HepG2 (cell line): ENCODE results near the gene MAPK6. TPM values are rescaled to one million over a fixed set of nuclear protein-coding genes. Genes with fewer than 3 reads are reported as not detected.

ENCODE experiments used
- CTCF ChIP-seq: sonication (generic); formaldehyde crosslinking; IDR thresholded peaks from 2 replicates; pipeline ENCODE4 v1.5.0; 2020; ENCODE audit warnings: mild to moderate bottlenecking, missing genetic modification reagents, moderate library complexity
- ELK4 ChIP-seq: sonication (generic); formaldehyde crosslinking; IDR thresholded peaks from 2 replicates; pipeline ENCODE4 v1.9.0; 2021; ENCODE audit warnings: missing genetic modification reagents, borderline replicate concordance
- GMEB1 ChIP-seq: sonication (generic); formaldehyde crosslinking; IDR thresholded peaks from 2 replicates; pipeline ENCODE4 v1.5.1; 2020; ENCODE audit warnings: missing genetic modification reagents, mild to moderate bottlenecking, borderline replicate concordance
- HNF4A ChIP-seq: sonication (generic); formaldehyde crosslinking; IDR thresholded peaks from 2 replicates; pipeline ENCODE4 v1.4.0; 2020; ENCODE audit warnings: missing genetic modification reagents
- MATR3 ChIP-seq: sonication (generic); formaldehyde crosslinking; IDR thresholded peaks from 2 replicates; pipeline ENCODE4 v1.4.0; 2020; ENCODE audit warnings: missing genetic modification reagents
- NFAT5 ChIP-seq: sonication (generic); formaldehyde crosslinking; IDR thresholded peaks from 2 replicates; pipeline ENCODE4 v1.4.0; 2020; ENCODE audit warnings: missing genetic modification reagents
- NR2F1 ChIP-seq, 2 experiments: fragments of 450-650 bp in 1 of 2; formaldehyde crosslinking in 1 of 2; IDR thresholded peaks; 2 replicates each; pipeline versions ENCODE4 v1.5.0 to v1.6.1; 2016 to 2020; ENCODE audit warnings: mild to moderate bottlenecking in 1 of 2, missing compliant biosample characterization in 1 of 2, missing genetic modification reagents in 1 of 2, moderate library complexity in 1 of 2
- SMC3 ChIP-seq: IDR thresholded peaks from 2 replicates; pipeline ENCODE4 v1.6.1; 2011; ENCODE audit warnings: low read length, improper control_type of control experiment
- ZGPAT ChIP-seq: IDR thresholded peaks from 2 replicates; pipeline ENCODE4 v1.6.1; 2016; ENCODE audit warnings: mild to moderate bottlenecking
- ZHX1 ChIP-seq: sonication (generic); formaldehyde crosslinking; IDR thresholded peaks from 2 replicates; pipeline ENCODE4 v1.8.1; 2022; ENCODE audit warnings: low read depth, mild to moderate bottlenecking, missing genetic modification reagents
- ZNF251 ChIP-seq: sonication (generic); formaldehyde crosslinking; IDR thresholded peaks from 2 replicates; pipeline ENCODE4 v1.9.0; 2021; ENCODE audit warnings: mild to moderate bottlenecking, missing genetic modification reagents
- ZNF3 ChIP-seq: IDR thresholded peaks from 2 replicates; pipeline ENCODE4 v1.7.0; 2017; ENCODE audit warnings: inconsistent platforms
- ZNF451 ChIP-seq: sonication (generic); formaldehyde crosslinking; IDR thresholded peaks from 2 replicates; pipeline ENCODE4 v1.5.0; 2020; ENCODE audit warnings: mild to moderate bottlenecking, missing genetic modification reagents
- ZNF644 ChIP-seq: IDR thresholded peaks from 2 replicates; pipeline ENCODE4 v1.6.1; 2016; ENCODE audit warnings: low read depth
- ZNF780A ChIP-seq: sonication (generic); formaldehyde crosslinking; IDR thresholded peaks from 2 replicates; pipeline ENCODE4 v1.8.0; 2022; ENCODE audit warnings: mild to moderate bottlenecking, missing genetic modification reagents, moderate library complexity
- ZSCAN22 ChIP-seq: sonication (generic); formaldehyde crosslinking; IDR thresholded peaks from 2 replicates; pipeline ENCODE4 v1.4.0; 2020; ENCODE audit warnings: mild to moderate bottlenecking, missing genetic modification reagents
- polyA plus RNA-seq, 8 experiments: library from polyadenylated mRNA; depleted of rRNA in 3 of 8; stranded (reverse) in 7 of 8; unstranded in 1 of 8; fragments of >200 nt; fragmentation: Illumina TruSeq in 4 of 8; extraction: Trizol in 4 of 8; gene quantifications; 2 replicates each; pipeline versions ENCODE4 v1.2.1 to v1.2.3, GENCODE V29; 2011 to 2016; ENCODE audit warnings: low read depth in 4 of 8, missing spikeins in 1 of 8, mixed read lengths in 1 of 8; ENCODE audit not compliant: insufficient read depth in 1 of 8
- total RNA-seq, 5 experiments: library from RNA; depleted of rRNA; stranded (reverse); fragments of >200 nt; fragmentation: Illumina TruSeq; extraction: Trizol; gene quantifications; 2 replicates each; pipeline ENCODE4 v1.2.3, GENCODE V29; 2016; ENCODE audit warnings: low read depth in 1 of 5

Gene MAPK6
- total and polyA plus RNA-seq, 2 of the 13 experiments (the other 11 are each of a cell fraction or from before 2014, with no cell fraction given): 89.5 to 99.7 TPM

- no peak for TF ChIP-seq NFAT5 (CRISPR knock-in tag)
- no peak for TF ChIP-seq CTCF (CRISPR knock-in tag)
- TF ChIP-seq ZHX1: no peak
- TF ChIP-seq HNF4A: peak; percentile 54
- no peak for TF ChIP-seq GMEB1 (CRISPR knock-in tag)
- TF ChIP-seq ELK4: no peak
- peak; percentile 40; the same call in 1 of the 2 replicates for TF ChIP-seq ZGPAT (CRISPR knock-in tag)
- no peak; the same call in 1 of the 2 replicates for TF ChIP-seq SMC3
- TF ChIP-seq ZNF644 (CRISPR knock-in tag): peak; percentile 86
- no peak; a peak in 1 of 4 replicates for TF ChIP-seq NR2F1 (CRISPR knock-in tag; IDR thresholded peaks at IDR 0.05)
- TF ChIP-seq ZNF251 (CRISPR knock-in tag): no peak
- no peak for TF ChIP-seq MATR3 (CRISPR knock-in tag)
- no peak for TF ChIP-seq ZSCAN22 (CRISPR knock-in tag)
- 0 out of 2 replicates have a peak, but pooled peaks have one; percentile 56 for TF ChIP-seq ZNF3 (CRISPR knock-in tag)
- no peak for TF ChIP-seq ZNF451 (CRISPR knock-in tag)
- TF ChIP-seq ZNF780A (CRISPR knock-in tag): no peak
These were observed 52.6 kb downstream of the MAPK6 start (continued) for GRCh38 chr15:52071570-52071969.
